ENCODE data around the gene FERMT2.
"Not testable (repeated sequence)": the region's sequence is repeated elsewhere in the genome, so short reads cannot be mapped to it uniquely, and the experiment has no call there.

FERMT2 gene

GRCh38 chr14:52937869-52938268, 13.0 kb downstream of the FERMT2 start:
- DNase-seq, result no peak

- DNase-seq, result no peak
These were observed 13.5 kb downstream of the FERMT2 start for GRCh38 chr14:52937306-52937705.

GRCh38 chr14:52936437-52936836, 14.4 kb downstream of the FERMT2 start:
- DNase-seq, result no peak

- no peak for DNase-seq
These were observed 15.0 kb downstream of the FERMT2 start for GRCh38 chr14:52935833-52936232.

- DNase-seq, result no peak
These were observed 16.1 kb downstream of the FERMT2 start for GRCh38 chr14:52934762-52935161.

GRCh38 chr14:52929192-52929807, 21.6 kb downstream of the FERMT2 start:
- no peak for DNase-seq

GRCh38 chr14:52926953-52927352, 23.9 kb downstream of the FERMT2 start:
- no peak for DNase-seq

GRCh38 chr14:52923902-52924575, 26.8 kb downstream of the FERMT2 start:
- no peak for DNase-seq

- DNase-seq, result no peak
These were observed 28.2 kb downstream of the FERMT2 start for GRCh38 chr14:52922656-52923055.

- no peak for DNase-seq
These were observed 28.8 kb downstream of the FERMT2 start for GRCh38 chr14:52922059-52922458.

GRCh38 chr14:52920411-52920810, 30.4 kb downstream of the FERMT2 start:
- not testable (repeated sequence) for DNase-seq

- no peak for DNase-seq
These were observed 30.9 kb downstream of the FERMT2 start for GRCh38 chr14:52919971-52920370.

GRCh38 chr14:52918486-52918885, 32.4 kb downstream of the FERMT2 start:
- DNase-seq, result no peak

- no peak for DNase-seq
These were observed 33.1 kb downstream of the FERMT2 start for GRCh38 chr14:52917735-52918134.

GRCh38 chr14:52914295-52914694, 36.6 kb downstream of the FERMT2 start:
- DNase-seq, result no peak

- no peak for DNase-seq
These were observed 37.6 kb downstream of the FERMT2 start for GRCh38 chr14:52913271-52913670.

- no peak for DNase-seq
These were observed 38.9 kb downstream of the FERMT2 start for GRCh38 chr14:52911904-52912303.

GRCh38 chr14:52910572-52910971, 40.3 kb downstream of the FERMT2 start:
- DNase-seq, result no peak

GRCh38 chr14:52907949-52908348, 42.9 kb downstream of the FERMT2 start:
- no peak for DNase-seq

GRCh38 chr14:52906141-52906601, 44.7 kb downstream of the FERMT2 start:
- no peak for DNase-seq

- no peak for DNase-seq
These were observed 47.8 kb downstream of the FERMT2 start for GRCh38 chr14:52902971-52903619.

GRCh38 chr14:52901357-52901980, 49.4 kb downstream of the FERMT2 start:
- no peak for DNase-seq

- DNase-seq, result no peak
These were observed 50.1 kb downstream of the FERMT2 start for GRCh38 chr14:52900731-52901130.

GRCh38 chr14:52898496-52898895, 52.4 kb downstream of the FERMT2 start:
- no peak for DNase-seq

Measured in GOT3 (cell line).